COR-L47 (cell line): ENCODE measurements around the gene SPATA20.

Experiments
- DNase-seq: peaks from one replicate; lab custom pipeline; 2025; lab: John Stamatoyannopoulos, UW

Gene SPATA20

DNA sequence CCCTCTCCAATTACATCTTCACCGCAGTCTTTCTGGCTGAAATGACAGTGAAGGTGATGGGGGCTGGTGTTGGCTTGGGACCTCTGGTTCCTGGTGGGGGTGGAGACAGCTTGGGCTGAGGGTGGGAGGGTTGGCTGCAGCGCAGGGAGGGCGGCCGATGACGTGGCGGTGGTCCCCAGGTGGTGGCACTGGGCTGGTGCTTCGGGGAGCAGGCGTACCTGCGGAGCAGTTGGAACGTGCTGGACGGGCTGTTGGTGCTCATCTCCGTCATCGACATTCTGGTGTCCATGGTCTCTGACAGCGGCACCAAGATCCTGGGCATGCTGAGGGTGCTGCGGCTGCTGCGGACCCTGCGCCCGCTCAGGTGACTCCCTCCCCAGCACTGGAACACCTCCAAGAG, 55.9 kb downstream of the SPATA20 start:
- DNase-seq = no peak

DNA sequence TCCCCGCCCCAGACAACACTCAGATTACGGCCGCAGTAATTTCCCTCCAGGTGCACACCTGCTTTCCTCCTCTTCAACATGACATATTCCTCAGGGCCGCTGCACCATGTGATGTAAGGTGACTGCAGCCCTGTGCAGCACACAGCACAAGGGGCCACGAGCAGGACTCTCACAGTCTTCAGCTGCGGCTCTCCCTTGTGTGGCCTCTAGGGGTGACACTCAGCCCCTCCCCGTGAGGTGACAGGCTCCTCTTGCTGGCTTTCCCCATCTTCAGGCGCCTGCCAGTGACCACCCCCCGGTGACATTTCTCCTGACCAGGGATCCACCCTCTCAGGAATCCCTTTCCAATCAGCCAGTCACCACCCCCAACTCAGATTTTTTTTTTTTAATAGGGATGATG, 56.4 kb downstream of the SPATA20 start:
- peak; percentile 68 for DNase-seq

DNA sequence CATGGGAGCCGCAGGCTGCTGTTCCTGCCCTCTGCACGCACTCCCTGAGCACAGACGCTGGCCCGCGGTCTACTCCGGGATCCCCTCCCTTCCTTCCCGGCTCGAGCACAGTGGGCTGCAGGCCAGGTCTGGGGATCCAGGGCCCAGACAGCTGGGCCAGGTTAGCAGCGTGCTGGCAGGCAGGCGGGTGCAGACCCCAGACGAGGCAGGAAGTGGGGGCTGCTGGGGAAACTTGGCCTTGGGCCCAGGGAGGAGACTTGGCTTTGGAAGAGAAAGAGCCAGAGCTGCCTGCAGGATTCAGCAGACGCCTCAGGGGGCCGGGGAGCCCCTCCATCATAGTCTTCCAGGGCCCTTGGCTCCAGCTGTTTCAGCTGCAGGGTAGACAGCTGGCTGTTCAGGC, 57.5 kb downstream of the SPATA20 start:
- peak; percentile 92 for DNase-seq

DNA sequence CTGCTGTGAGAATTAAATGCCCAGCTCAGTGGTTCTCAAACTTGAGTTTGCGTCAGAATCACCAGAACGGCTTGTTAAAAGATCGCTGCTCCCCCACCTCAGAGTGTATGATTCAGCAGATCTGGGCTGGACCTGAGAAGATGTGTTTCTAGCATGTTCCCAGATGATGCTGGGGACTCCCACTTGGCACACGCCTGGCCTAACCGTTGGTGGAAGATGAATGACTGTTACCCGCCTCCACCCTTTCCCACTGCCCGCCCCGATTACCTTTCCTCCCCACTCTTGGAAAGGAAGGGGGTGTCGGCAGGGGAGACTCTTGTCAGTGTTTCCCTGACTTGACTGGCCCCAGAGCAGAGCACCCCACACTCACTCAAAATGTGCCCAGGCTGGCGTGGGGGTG, 58.5 kb downstream of the SPATA20 start:
- DNase-seq = no peak
